Fibroblast of mammary gland (primary cell): Measurements from ENCODE around the gene MGAT5.

Experiments
- DNase-seq: peaks from one replicate; pipeline ENCODE4 v3.0.0-alpha.2; 2010; ENCODE audit warnings: low read depth
- H3K4me3 ChIP-seq: 2 replicates; pipeline ENCODE4 v1.5.1; 2011; ENCODE audit warnings: low read depth, mild to moderate bottlenecking, low read length, moderate library complexity; ENCODE audit not compliant: control insufficient read depth
- TF ChIP-seq, protein P1 (sequence below): conservative IDR thresholded peaks from 2 replicates; pipeline ENCODE4 v1.5.1; 2011; ENCODE audit warnings: low read depth, low read length, inconsistent platforms; ENCODE audit not compliant: control insufficient read depth, insufficient read depth

The MGAT5 gene

DNA sequence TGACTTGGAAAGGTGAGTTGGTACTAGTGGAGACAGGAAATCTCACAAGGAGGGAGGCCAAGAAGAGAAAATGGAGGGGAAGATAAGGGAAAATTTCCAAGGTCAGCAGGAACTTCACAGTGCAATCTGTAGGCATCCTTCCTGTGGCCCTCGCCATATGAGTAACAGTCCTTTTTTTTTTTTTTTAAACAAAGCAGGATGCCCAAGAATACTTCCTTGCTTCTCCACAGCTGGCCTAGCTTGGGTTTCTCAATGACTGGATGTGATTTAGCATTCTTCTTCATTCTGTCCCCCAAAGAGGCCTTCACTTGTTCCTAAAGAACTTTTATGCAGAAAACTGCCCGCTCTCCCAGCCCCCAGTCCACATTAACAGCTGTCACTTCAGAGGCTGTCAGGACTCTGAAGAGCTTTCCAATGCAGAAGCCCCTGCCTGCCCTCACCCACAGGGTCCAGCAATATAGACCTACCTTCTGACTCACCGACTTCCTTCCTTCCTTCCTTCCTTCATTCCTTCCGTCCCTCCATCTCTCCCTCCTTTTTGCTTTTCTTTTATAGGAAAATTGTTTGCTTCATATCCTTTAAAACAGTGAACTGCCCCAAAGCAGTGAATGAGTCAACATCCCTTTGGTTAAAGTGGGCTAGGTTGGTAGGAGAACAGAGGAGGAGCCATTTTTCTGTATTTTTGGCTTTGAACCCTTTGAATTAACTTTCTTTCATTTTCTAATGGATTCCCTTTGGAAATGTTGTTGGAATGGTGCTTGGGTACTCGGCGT, 172.0 kb downstream of the MGAT5 start:
- TF ChIP-seq, protein P1, sequence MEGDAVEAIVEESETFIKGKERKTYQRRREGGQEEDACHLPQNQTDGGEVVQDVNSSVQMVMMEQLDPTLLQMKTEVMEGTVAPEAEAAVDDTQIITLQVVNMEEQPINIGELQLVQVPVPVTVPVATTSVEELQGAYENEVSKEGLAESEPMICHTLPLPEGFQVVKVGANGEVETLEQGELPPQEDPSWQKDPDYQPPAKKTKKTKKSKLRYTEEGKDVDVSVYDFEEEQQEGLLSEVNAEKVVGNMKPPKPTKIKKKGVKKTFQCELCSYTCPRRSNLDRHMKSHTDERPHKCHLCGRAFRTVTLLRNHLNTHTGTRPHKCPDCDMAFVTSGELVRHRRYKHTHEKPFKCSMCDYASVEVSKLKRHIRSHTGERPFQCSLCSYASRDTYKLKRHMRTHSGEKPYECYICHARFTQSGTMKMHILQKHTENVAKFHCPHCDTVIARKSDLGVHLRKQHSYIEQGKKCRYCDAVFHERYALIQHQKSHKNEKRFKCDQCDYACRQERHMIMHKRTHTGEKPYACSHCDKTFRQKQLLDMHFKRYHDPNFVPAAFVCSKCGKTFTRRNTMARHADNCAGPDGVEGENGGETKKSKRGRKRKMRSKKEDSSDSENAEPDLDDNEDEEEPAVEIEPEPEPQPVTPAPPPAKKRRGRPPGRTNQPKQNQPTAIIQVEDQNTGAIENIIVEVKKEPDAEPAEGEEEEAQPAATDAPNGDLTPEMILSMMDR, result no peak
- DNase-seq, result no peak
- no peak overlapping the region for H3K4me3 ChIP-seq

DNA sequence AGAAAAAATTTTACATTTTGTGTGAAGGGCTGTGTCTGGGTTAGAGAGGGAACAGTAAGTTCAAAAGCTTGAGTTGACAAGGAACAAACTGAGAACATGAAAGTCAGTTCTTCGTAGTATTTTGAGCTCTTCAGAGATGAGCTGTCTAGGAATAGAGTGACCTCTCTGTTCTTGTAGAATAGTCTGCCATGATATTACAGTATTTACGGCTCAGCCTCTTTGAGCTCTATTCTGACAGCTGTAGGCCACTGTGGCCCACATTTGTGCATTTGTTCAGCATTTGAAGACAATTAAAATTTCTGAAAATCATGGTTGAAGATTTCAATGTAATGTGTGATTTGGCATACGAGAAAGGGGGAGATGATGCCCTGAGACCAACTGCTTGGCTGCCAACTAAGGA, 172.8 kb downstream of the MGAT5 start:
- TF ChIP-seq, protein P1, result no peak
- DNase-seq, result no peak
- H3K4me3 ChIP-seq, result no peak overlapping the region

DNA sequence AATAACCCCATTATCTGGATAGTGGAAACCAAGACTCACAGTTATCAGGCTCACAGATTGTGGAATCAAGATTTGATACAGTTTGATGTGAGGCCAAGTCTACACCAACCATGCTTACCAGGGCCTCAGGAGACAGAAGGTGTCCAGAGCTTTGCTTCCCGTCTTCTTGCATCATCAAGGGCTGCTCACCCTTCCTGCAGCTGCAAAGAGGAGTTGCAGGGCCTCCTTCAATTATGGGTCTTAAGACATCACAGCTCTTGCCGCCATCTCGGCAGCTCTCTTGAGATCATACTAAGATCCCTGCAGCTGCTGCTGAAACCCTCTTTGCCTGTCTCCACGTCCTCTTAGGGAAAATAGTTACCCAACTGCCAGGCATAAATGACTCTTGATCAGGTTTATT, 176.0 kb downstream of the MGAT5 start:
- TF ChIP-seq, protein P1, result no peak
- no peak for DNase-seq
- no peak overlapping the region for H3K4me3 ChIP-seq

DNA sequence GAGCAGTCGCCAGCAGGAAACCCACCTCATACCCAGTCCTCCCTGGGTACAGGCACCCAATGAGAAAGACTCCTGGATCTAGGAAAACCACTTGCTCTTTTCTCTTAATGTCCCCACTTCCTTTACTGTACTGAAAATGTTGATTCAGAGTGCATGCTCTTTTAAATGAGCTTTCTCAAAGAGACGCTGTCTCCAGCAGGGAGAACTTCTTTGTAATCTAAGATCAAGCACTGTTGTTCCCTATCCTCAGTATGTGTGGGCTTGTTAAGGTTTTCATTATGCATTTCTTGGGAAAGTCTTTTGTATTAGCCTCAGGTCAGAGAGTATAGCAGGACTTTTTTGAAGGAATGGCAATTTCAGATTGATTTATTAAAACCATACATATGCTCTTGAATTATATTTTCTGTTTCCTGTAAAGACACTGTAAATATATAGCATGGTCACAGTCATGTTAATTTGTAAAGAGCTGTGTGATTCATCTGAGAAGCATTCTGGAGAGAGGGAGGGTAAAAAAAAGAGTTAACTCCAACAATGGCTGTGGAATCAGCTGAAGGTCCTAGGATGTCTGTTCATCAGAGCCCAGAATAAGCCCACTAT, 178.1 kb downstream of the MGAT5 start:
- H3K4me3 ChIP-seq, result no peak overlapping the region
- no peak for DNase-seq
- TF ChIP-seq, protein P1, result no peak

DNA sequence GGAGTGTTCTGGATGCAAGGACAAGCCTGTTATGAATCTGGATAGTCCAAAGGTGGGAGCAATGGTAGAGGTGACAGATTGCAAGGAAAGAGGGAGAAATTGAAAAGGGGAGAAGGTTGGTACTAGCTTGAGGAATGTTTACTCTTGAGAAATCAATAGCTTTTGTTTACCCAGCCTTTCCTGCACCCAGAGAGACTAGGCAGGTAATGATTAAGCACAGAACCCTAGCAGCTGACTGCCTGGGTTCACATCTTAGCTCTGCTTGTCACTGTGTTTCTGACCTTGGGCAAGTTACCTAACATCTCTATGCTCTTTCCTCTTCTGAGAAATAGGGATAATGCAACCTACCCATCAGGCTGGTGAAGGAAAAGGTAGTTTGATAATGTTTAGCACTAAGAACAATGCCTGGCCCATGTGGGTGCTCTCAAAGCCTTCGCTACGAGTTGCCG, 178.6 kb downstream of the MGAT5 start:
- TF ChIP-seq, protein P1, result no peak
- no peak for DNase-seq
- H3K4me3 ChIP-seq, result no peak overlapping the region

DNA sequence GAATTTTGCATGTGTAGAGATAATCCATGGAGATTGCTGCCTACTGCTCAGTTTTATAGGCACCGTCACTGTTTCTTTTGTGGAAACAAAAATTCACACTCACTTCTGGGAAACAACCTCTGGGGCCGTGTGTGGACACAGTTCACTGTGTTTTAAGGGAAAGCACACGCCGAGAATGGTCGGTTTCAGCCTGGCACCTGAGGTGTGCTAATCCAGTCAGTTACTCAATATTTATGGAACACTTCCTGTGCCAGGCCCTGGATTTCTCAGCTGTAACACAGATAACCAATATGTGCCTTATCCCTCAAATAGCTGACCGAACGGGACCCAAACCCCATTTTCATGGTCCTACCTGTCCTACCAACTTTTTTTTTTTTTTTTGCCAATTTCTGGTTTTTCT, 179.6 kb downstream of the MGAT5 start:
- DNase-seq, result no peak
- TF ChIP-seq, protein P1, result no peak
- no peak overlapping the region for H3K4me3 ChIP-seq
